Gastroesophageal sphincter (tissue), 4 donors: ENCODE measurements around the gene PSMC4. TPM values are rescaled to one million over a fixed set of nuclear protein-coding genes. Genes with fewer than 3 reads are reported as not detected.

Experiments used
- ATAC-seq: fragments of 150-250 bp; one replicate; pipeline ENCODE4 v1.9.1; 2016; ENCODE audit warnings: mild to moderate bottlenecking, moderate library complexity
- H3K27ac ChIP-seq, 4 donors: fragments of 200-600 bp; sonication (generic) in 3 of 4; 1 replicate in 3 of 4; 2 replicates in 1 of 4; pipeline ENCODE4 v1.5.1; 2016 to 2019
- H3K27me3 ChIP-seq: fragments of 200-600 bp; sonication (generic); one replicate; pipeline ENCODE4 v1.5.1; 2019
- H3K36me3 ChIP-seq, 2 donors: fragments of 200-600 bp; sonication (generic); one replicate each; pipeline ENCODE4 v1.5.1; 2019; ENCODE audit warnings: control low read depth in 1 of 2
- H3K4me1 ChIP-seq, 3 donors: fragments of 200-600 bp; sonication (generic); 1 replicate in 2 of 3; 2 replicates in 1 of 3; pipeline ENCODE4 v1.5.1; 2016 to 2019; ENCODE audit warnings: control low read depth in 2 of 3
- H3K4me3 ChIP-seq, 2 donors: fragments of 200-600 bp; sonication (generic); one replicate each; pipeline ENCODE4 v1.5.1; 2019; ENCODE audit warnings: mild to moderate bottlenecking in 1 of 2, moderate library complexity in 1 of 2
- H3K9me3 ChIP-seq, 3 donors: fragments of 200-600 bp; sonication (generic); one replicate each; pipeline ENCODE4 v1.5.1; 2017 to 2019; ENCODE audit warnings: control low read depth in 2 of 3
- EP300 ChIP-seq: sonication (generic); formaldehyde crosslinking; IDR thresholded peaks from one replicate; pipeline ENCODE4 v1.6.1; 2017; ENCODE audit warnings: antibody characterized with exemption, mild to moderate bottlenecking
- POLR2A ChIP-seq, 2 donors: fragments of 450-650 bp; IDR thresholded peaks; one replicate each; pipeline ENCODE4 v1.6.1; 2017; ENCODE audit warnings: antibody characterized with exemption in 2 of 2, mild to moderate bottlenecking in 2 of 2, moderate library complexity in 1 of 2
- POLR2AphosphoS5 ChIP-seq: sonication (generic); formaldehyde crosslinking; IDR thresholded peaks from one replicate; pipeline ENCODE4 v1.6.1; 2017; ENCODE audit warnings: antibody characterized with exemption
- WGBS, 2 donors: methylation state at CpG; one replicate each; pipeline ENCODE4 v1.1.5; 2018; ENCODE audit warnings: low coverage in 1 of 2; 5-methylcytosine and 5-hydroxymethylcytosine counted together
- total RNA-seq, 4 donors: library from RNA; depleted of rRNA; stranded (reverse); fragments of >200 nt; gene quantifications; one replicate each; pipeline ENCODE4 v1.1.0, GENCODE V29; 2016
- TF ChIP-seq, protein P1 (sequence below), 4 experiments: fragments of 200-600 bp in 2 of 4; fragments of 450-650 bp in 2 of 4; sonication (generic) in 1 of 4; IDR thresholded peaks; one replicate each; pipeline ENCODE4 v1.5.1; 2017 to 2019; ENCODE audit warnings: antibody characterized with exemption in 4 of 4, mild to moderate bottlenecking in 2 of 4, moderate library complexity in 2 of 4

Gene PSMC4
- 100 to 1,000 TPM in 1 of 4 donors, 10 to 100 TPM in 3; 75.2 to 104 (median 94.7) TPM for total RNA-seq

DNA sequence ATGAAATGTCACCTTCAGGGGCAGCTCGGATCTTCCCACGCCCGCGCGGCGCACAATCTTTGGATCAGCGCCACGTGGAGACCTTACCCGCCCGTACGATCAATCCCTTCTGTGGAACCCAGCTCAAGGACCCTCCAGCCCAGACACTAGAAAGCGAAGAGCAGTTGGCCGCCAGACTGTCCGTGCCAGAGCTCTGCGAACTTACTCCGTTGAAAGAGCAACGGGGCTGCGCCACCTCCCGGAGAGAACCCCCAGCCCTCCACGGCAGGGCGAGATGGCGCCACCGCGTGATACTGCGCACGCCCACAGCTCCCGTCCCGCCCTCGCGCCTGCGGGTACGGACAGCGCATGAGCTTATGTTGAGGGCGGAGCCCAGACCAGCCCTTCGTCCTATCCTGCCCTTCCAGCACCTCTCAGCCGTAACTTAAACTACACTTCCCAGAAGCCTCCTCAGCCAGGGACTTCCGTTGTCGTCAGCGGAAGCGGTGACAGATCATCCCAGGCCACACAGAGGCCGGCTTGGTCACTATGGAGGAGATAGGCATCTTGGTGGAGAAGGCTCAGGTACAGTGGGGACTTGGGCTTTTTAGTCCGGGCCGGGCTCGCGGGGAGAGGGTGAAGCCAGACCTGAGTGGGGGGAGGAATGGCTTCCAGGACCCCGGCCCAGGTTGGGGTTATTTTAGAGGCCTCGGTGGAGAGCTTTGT lies at the start of gene PSMC4:
PSMC4 (plus strand) TSS at position 491 of the 705 bp plus-strand sequence; CDS start at position 529, 38 bp downstream.
- Histone ChIP-seq H3K27ac (peak within 1 kb of the TSS; percentile 75 to 93 (median 88)), H3K9me3 (no peaks in the 10 kb centered on the region), H3K4me3 (peak within 1 kb of the TSS; percentile 74 to 78), H3K27me3 (no peaks in the 10 kb centered on the region), H3K36me3 (peaks cover 0 to 38% of the 10 kb centered on the region in 2 donors), H3K4me1 (peaks cover 0 to 36% (median 8%) of the 10 kb centered on the region in 3 donors)
- 0% methylated on average over 2 to 5 of the region's 47 CpGs for WGBS, 2 donors
- TF ChIP-seq, protein P1, sequence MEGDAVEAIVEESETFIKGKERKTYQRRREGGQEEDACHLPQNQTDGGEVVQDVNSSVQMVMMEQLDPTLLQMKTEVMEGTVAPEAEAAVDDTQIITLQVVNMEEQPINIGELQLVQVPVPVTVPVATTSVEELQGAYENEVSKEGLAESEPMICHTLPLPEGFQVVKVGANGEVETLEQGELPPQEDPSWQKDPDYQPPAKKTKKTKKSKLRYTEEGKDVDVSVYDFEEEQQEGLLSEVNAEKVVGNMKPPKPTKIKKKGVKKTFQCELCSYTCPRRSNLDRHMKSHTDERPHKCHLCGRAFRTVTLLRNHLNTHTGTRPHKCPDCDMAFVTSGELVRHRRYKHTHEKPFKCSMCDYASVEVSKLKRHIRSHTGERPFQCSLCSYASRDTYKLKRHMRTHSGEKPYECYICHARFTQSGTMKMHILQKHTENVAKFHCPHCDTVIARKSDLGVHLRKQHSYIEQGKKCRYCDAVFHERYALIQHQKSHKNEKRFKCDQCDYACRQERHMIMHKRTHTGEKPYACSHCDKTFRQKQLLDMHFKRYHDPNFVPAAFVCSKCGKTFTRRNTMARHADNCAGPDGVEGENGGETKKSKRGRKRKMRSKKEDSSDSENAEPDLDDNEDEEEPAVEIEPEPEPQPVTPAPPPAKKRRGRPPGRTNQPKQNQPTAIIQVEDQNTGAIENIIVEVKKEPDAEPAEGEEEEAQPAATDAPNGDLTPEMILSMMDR (IDR thresholded peaks at IDR 0.05), result peak in 3 of 4 experiments; percentile 59 to 85 (median 80)
- peak; percentile 91 for TF ChIP-seq POLR2AphosphoS5
- peak; percentile 66 to 70 for TF ChIP-seq POLR2A (IDR thresholded peaks at IDR 0.05)
- no peak for TF ChIP-seq EP300
- ATAC-seq, result peak; percentile 100

DNA sequence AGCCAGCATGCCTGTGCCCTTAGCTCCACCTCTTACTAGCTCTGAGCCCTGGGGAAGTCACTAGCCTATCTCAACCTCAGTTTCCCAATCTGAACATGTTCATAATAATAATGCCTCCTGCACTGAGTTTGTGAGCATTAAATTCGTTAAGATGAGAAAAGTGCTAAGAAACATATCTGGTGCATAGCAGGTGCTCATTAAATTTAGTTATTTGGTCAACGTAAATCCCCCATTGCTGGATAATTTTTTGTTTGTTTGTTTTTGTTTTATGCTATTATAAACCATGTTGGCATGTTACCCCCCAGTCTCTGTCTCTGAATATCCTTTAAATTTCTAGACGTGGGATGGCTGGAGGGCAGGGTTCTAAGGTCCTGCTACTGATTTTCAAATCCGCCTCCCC lies 47.1 kb upstream of the PSMC4 start:
- Histone ChIP-seq H3K4me3 (no peak overlapping the region), H3K9me3 (peaks cover 0 to 3% (median 0%) of the 10 kb centered on the region in 3 donors), H3K36me3 (no peaks in the 10 kb centered on the region), H3K27ac (no peak overlapping the region), H3K27me3 (peaks cover 17% of the 10 kb centered on the region), H3K4me1 (no peaks in the 10 kb centered on the region)
- 79 to 82% methylated on average over 3 to 4 of the region's 4 CpGs for WGBS, 2 donors
- no peak for TF ChIP-seq EP300
- no peak for TF ChIP-seq POLR2AphosphoS5
- TF ChIP-seq, protein P1 (IDR thresholded peaks at IDR 0.05), result no peak
- TF ChIP-seq POLR2A (IDR thresholded peaks at IDR 0.05), result no peak
- no peak for ATAC-seq

DNA sequence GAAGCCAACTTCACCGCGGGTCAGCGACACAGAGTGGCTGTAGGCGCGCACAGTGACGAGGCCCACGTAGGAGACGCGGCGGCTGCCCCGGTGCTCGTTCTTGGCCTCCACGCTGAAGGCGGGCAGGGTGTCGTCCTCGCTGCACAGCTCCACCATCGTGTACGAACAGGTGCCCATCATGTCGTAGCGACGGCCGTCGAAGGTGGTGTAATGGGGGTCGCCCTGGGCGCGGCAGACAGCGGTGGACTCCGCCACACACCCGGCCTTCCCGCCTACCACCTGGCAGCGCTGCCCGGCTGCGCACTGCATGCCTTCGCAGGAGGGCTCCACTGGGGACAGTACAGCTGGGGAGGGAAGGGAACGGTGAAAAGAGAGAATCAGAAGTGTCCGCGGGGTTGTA lies 46.6 kb upstream of the PSMC4 start:
- ATAC-seq, result no peak
- H3K4me3 ChIP-seq, result no peak overlapping the region
- peaks cover 17% of the 10 kb centered on the region for H3K27me3 ChIP-seq
- H3K27ac ChIP-seq, result no peak overlapping the region
- WGBS, 2 donors, result 67% methylated on average over 1 of the region's 37 CpGs; no CpG with 5 or more reads in 1 of the 2 donors
- TF ChIP-seq POLR2A (IDR thresholded peaks at IDR 0.05) (no peak), POLR2AphosphoS5 (no peak)
- TF ChIP-seq, protein P1 (IDR thresholded peaks at IDR 0.05), result no peak
- no peaks in the 10 kb centered on the region for H3K4me1 ChIP-seq
- peaks cover 0 to 3% (median 0%) of the 10 kb centered on the region in 3 donors for H3K9me3 ChIP-seq
- no peaks in the 10 kb centered on the region for H3K36me3 ChIP-seq

DNA sequence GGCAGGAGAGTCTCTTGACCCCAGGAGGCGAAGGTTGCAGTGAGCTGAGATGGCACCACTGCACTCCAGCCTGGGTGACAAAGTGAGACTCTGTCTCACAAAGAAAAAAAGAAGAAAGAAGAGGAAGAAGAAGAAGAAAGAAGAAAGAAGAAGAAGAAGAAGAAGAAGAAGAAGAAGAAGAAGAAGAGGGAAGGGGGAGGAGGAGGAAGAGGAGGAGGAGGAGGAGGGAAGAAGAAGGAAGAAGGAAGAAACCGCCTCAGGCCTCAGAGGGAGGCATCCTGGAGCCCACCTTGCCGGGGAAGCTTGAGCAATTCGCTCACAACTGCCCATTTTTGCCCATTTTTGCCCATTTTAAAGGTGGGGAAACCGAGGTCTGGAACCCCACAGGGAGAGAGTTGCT lies 46.0 kb upstream of the PSMC4 start:
- no peak for TF ChIP-seq POLR2AphosphoS5
- TF ChIP-seq, protein P1 (IDR thresholded peaks at IDR 0.05), result no peak
- no peak for TF ChIP-seq EP300
- TF ChIP-seq POLR2A (IDR thresholded peaks at IDR 0.05), result no peak
- 73 to 78% methylated on average over 3 to 5 of the region's 5 CpGs for WGBS, 2 donors
- no peak for ATAC-seq
- H3K36me3 ChIP-seq, result no peaks in the 10 kb centered on the region
- H3K27ac ChIP-seq, result no peak overlapping the region
- H3K9me3 ChIP-seq, result no peaks in the 10 kb centered on the region
- H3K27me3 ChIP-seq, result peaks cover 17% of the 10 kb centered on the region
- no peaks in the 10 kb centered on the region for H3K4me1 ChIP-seq
- H3K4me3 ChIP-seq, result no peak overlapping the region

DNA sequence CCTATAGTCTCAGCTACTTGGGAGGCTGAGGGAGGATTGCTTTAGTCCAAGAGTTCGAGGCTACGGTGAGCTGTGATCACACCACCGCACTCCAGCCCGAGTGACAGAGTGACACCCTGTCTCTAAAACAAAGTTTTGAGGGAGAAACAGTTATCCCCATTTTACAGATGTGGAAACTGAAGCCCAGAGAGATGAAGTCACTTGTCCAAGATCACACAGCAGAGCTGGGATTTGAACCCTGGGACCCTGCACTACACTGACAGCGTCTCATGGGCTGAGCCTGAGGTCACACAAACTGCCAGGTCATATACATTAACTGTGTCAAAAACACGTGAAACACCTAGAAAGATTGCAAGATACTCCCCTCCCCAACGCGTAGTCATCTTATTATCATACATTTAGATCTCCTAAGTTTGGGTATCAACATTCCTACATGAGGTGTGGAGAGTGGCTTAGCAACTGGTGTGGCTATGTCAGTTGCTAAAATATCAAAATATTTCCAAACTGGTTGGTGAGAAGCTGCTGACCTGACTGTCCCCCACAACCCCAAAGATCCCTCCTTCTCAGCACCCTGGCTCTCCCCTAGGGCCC lies 44.7 kb upstream of the PSMC4 start:
- Histone ChIP-seq H3K9me3 (peaks cover 0 to 5% (median 0%) of the 10 kb centered on the region in 3 donors), H3K36me3 (no peaks in the 10 kb centered on the region), H3K4me3 (no peak overlapping the region), H3K27ac (no peak overlapping the region), H3K4me1 (no peaks in the 10 kb centered on the region), H3K27me3 (peaks cover 17% of the 10 kb centered on the region)
- TF ChIP-seq EP300 (no peak), POLR2AphosphoS5 (no peak), POLR2A (IDR thresholded peaks at IDR 0.05) (no peak)
- TF ChIP-seq, protein P1 (IDR thresholded peaks at IDR 0.05), result no peak
- 80 to 87% methylated on average over 4 to 7 of the region's 8 CpGs for WGBS, 2 donors
- no peak for ATAC-seq
